IPS DF 19.7 (cell line): Measurements from ENCODE around the gene NR6A1.

Source experiments
- DNase-seq: peaks from one replicate; pipeline ENCODE4 v3.0.0-alpha.2; 2013; ENCODE audit warnings: low read depth, low spot score

The NR6A1 gene

GRCh38 chr9:124574534-124575375, 196.4 kb downstream of the NR6A1 start:
- no peak for DNase-seq

GRCh38 chr9:124570942-124571666, 200.0 kb downstream of the NR6A1 start:
- DNase-seq: no peak

- DNase-seq: no peak
Observed at GRCh38 chr9:124569942-124570341, 201.2 kb downstream of the NR6A1 start.

- no peak for DNase-seq
Observed at GRCh38 chr9:124567362-124567761, 203.7 kb downstream of the NR6A1 start.

- no peak for DNase-seq
Observed at GRCh38 chr9:124562328-124562727, 208.8 kb downstream of the NR6A1 start.

- DNase-seq: no peak
Observed at GRCh38 chr9:124559871-124560270, 211.2 kb downstream of the NR6A1 start.

GRCh38 chr9:124558777-124559470, 212.2 kb downstream of the NR6A1 start:
- DNase-seq: no peak

- no peak for DNase-seq
Observed at GRCh38 chr9:124557895-124558294, 213.2 kb downstream of the NR6A1 start.

GRCh38 chr9:124555043-124555442, 216.1 kb downstream of the NR6A1 start:
- no peak for DNase-seq

- no peak for DNase-seq
Observed at GRCh38 chr9:124553738-124554137, 217.4 kb downstream of the NR6A1 start.

- no peak for DNase-seq
Observed at GRCh38 chr9:124552273-124552605, 218.9 kb downstream of the NR6A1 start.

- no peak for DNase-seq
Observed at GRCh38 chr9:124551472-124552272, 219.4 kb downstream of the NR6A1 start.

- DNase-seq: no peak
Observed at GRCh38 chr9:124550072-124550471, 221.0 kb downstream of the NR6A1 start.

- no peak for DNase-seq
Observed at GRCh38 chr9:124549016-124549415, 222.1 kb downstream of the NR6A1 start.

GRCh38 chr9:124544535-124544934, 226.6 kb downstream of the NR6A1 start:
- no peak for DNase-seq

GRCh38 chr9:124541824-124542223, 229.3 kb downstream of the NR6A1 start:
- no peak for DNase-seq

- no peak for DNase-seq
Observed at GRCh38 chr9:124537926-124538325, 233.2 kb downstream of the NR6A1 start.

GRCh38 chr9:124535846-124536245, 235.3 kb downstream of the NR6A1 start:
- DNase-seq: no peak

- no peak for DNase-seq
Observed at GRCh38 chr9:124532897-124533296, 238.2 kb downstream of the NR6A1 start.

GRCh38 chr9:124531115-124531514, 240.0 kb downstream of the NR6A1 start:
- no peak for DNase-seq

GRCh38 chr9:124530246-124530645, 240.9 kb downstream of the NR6A1 start:
- DNase-seq: no peak

GRCh38 chr9:124527781-124528180, 243.3 kb downstream of the NR6A1 start:
- no peak for DNase-seq
